Measurements from ENCODE around the gene SH3BP4. TPM values are rescaled to one million over a fixed set of nuclear protein-coding genes. Genes with fewer than 3 reads are reported as not detected.

Gene SH3BP4
- total RNA-seq, 1 experiment from 2014 or later: 93.8 TPM

GRCh38 chr2:234992196-234992595 is 40.4 kb downstream of the SH3BP4 start:
- H3K4me1 ChIP-seq (ENCODE audit: insufficient read depth, low read length): peaks cover 6% of the 10 kb centered on the region; the same call in 1 of the 2 replicates
- Mint-ChIP-seq H3K27me3 (ENCODE audit: low read depth) (no peaks in the 10 kb centered on the region), H3K36me3 (ENCODE audit: insufficient read depth in 1 of 3, low read depth in 3 of 3) (peaks cover 15 to 66% (median 38%) of the 10 kb centered on the region in 3 experiments), H3K27ac (peak overlapping the region in 1 of 3 experiments; percentile 61; a peak in 2 of 7 replicates), H3K9me3 (no peaks in the 10 kb centered on the region), H3K4me3 (no peak overlapping the region), H3K4me1 (peaks cover 51 to 60% of the 10 kb centered on the region in 2 experiments)
- no peaks in the 10 kb centered on the region for H3K27me3 ChIP-seq (ENCODE audit: insufficient read depth, low read length)
- H3K23me2 ChIP-seq (ENCODE audit: insufficient read length, low read depth, low read length, poor library complexity, severe bottlenecking): no peaks in the 10 kb centered on the region
- H4K8ac ChIP-seq (replicated peaks; ENCODE audit: insufficient read length, low read depth, low read length): no peak overlapping the region
- H3K14ac ChIP-seq (ENCODE audit: insufficient read depth, low read length): no peak overlapping the region
- TF ChIP-seq CTCF (conservative IDR thresholded peaks at IDR 0.05): no peak
- H3T11ph ChIP-seq (ENCODE audit: low read length): no peak overlapping the region
- peaks cover 22% of the 10 kb centered on the region; the same call in 1 of the 2 replicates for H3K79me2 ChIP-seq (ENCODE audit: insufficient read depth, low read length)
- no peaks in the 10 kb centered on the region for H4K20me1 ChIP-seq (ENCODE audit: control insufficient read depth, insufficient read depth, insufficient read length)
- no peak overlapping the region for H2AK5ac ChIP-seq (ENCODE audit: insufficient read length, low read length)
- H3K79me1 ChIP-seq (ENCODE audit: insufficient read depth, low read depth, low read length, poor library complexity, severe bottlenecking): no peaks in the 10 kb centered on the region
- no peaks in the 10 kb centered on the region for H3K9me3 ChIP-seq (ENCODE audit: control insufficient read depth, low read depth, low read length)
- DNase-seq: no peak
- H2AFZ ChIP-seq (ENCODE audit: low read length): no peak overlapping the region
- no peak overlapping the region for H2BK20ac ChIP-seq (ENCODE audit: low read depth, low read length, poor library complexity, severe bottlenecking)
- no peak overlapping the region for H3K4me2 ChIP-seq (ENCODE audit: insufficient read depth, insufficient read length, low read length)
- no peak overlapping the region for H4K91ac ChIP-seq (ENCODE audit: insufficient read length, low read depth, low read length)
- no peak overlapping the region for H2BK12ac ChIP-seq (ENCODE audit: insufficient read length, low read depth, low read length)
- no CpG with 5 or more reads among the region's 10 CpGs for WGBS (ENCODE audit: extremely low coverage, insufficient read length, low lambda C conversion rate)
- no peak overlapping the region for H2BK120ac ChIP-seq (ENCODE audit: low read depth, low read length, poor library complexity, severe bottlenecking)
- H2BK5ac ChIP-seq (ENCODE audit: insufficient read length, low read length): no peak overlapping the region
- no peak overlapping the region for H3K9ac ChIP-seq (ENCODE audit: extremely low read depth, insufficient read length, low read length)
- H3K18ac ChIP-seq (ENCODE audit: insufficient read length, low read depth, low read length): no peak overlapping the region
- no peak overlapping the region for H4K5ac ChIP-seq (ENCODE audit: insufficient read length, low read depth, low read length)
- H2BK15ac ChIP-seq (ENCODE audit: low read depth, low read length): no peak overlapping the region
- H3K4ac ChIP-seq (ENCODE audit: low read depth, low read length): no peak overlapping the region
- no peak overlapping the region for H3K56ac ChIP-seq (ENCODE audit: insufficient read length, low read depth, low read length)
- H3K27ac ChIP-seq (ENCODE audit: insufficient read length, low read depth, low read length): no peak overlapping the region
- H3K23ac ChIP-seq (ENCODE audit: insufficient read length, low read depth, low read length): no peak overlapping the region
